Measurements from ENCODE around the gene GRB14.
A peak's percentile ranks its signal among the peaks of the same experiment; 100 is the strongest.
"Not testable (repeated sequence)": the region's sequence is repeated elsewhere in the genome, so short reads cannot be mapped to it uniquely, and the experiment has no call there.

The GRB14 gene

GRCh38 chr2:164495491-164496223 lies 125.6 kb downstream of the GRB14 start:
- peak; percentile 63 for DNase-seq (ENCODE audit: low spot score)

- no peak for DNase-seq (ENCODE audit: low spot score)
Measured at GRCh38 chr2:164485541-164485940, 135.7 kb downstream of the GRB14 start.

DNA sequence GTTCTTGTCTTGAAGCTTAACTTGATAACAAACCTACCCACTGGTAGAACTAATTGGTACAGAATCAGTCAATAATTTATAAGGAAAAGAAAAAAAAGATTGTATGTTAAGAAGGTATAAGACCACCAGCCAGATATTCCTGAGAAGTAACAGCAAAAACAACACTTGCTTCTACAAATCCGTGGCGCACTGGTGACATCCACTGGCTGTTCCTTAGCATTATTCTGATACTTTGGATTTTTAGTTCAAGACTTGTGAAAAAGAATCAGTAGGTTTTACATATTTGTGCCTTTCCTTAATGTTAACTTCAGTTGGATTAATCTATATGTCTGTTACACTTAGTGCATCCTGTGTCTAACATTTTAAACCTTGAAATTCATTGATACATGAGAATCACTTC lies 141.8 kb downstream of the GRB14 start:
- peak; percentile 48 for DNase-seq (ENCODE audit: low spot score)

GRCh38 chr2:164478205-164478604 lies 143.1 kb downstream of the GRB14 start:
- no peak for DNase-seq (ENCODE audit: low spot score)

- no peak for DNase-seq (ENCODE audit: low spot score)
Measured at GRCh38 chr2:164474873-164475272, 146.4 kb downstream of the GRB14 start.

DNA sequence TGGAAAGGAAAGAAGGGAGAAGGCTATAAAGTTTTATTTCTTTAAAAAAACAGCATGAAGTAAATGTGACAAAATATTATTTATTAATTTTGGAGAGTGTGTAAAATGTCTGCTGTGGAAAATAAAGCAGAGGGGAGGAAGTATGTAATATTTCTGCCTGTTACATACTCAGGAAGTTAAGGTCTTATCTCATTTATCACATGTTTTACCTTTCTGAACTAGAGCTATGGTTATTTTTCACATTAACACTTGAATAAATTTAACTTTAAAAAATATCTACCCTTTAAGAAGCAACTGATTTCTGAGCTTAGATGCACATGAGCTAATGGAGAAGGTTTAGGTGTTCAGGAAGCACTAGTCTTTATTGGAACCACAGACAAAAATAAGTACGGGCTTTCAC lies 148.3 kb downstream of the GRB14 start:
- no peak for DNase-seq (ENCODE audit: low spot score)

GRCh38 chr2:164465047-164465446 lies 156.2 kb downstream of the GRB14 start:
- DNase-seq (ENCODE audit: low spot score): not testable (repeated sequence)

- no peak for DNase-seq (ENCODE audit: low spot score)
Measured at GRCh38 chr2:164464376-164464775, 156.9 kb downstream of the GRB14 start.

- no peak for DNase-seq (ENCODE audit: low spot score)
Measured at GRCh38 chr2:164458792-164459191, 162.5 kb downstream of the GRB14 start.

- DNase-seq (ENCODE audit: low spot score): no peak
Measured at GRCh38 chr2:164457271-164457670, 164.0 kb downstream of the GRB14 start.

- no peak for DNase-seq (ENCODE audit: low spot score)
Measured at GRCh38 chr2:164456619-164457018, 164.7 kb downstream of the GRB14 start.

- no peak for DNase-seq (ENCODE audit: low spot score)
Measured at GRCh38 chr2:164453656-164454305, 167.5 kb downstream of the GRB14 start.

GRCh38 chr2:164450278-164450677 lies 171.0 kb downstream of the GRB14 start:
- no peak for DNase-seq (ENCODE audit: low spot score)

DNA sequence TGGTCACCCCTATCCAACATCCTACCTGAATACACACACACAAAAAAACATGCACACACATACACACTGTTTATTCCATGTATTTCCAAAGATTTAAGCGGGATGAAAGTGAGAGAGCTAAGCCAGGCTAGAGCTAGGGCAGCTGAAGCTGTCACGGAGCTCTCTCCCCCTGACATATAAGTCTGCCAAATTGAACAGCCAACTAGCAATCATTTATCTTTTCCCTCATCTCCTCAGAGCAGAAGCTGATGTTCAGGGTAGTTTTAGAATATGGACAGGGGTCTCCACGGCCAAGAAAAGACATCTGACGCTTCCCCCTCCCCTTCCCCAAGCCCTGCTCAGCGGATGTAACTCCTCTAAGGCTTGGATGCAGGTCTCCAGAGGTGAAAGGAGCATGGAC lies 171.6 kb downstream of the GRB14 start:
- no peak for DNase-seq (ENCODE audit: low spot score)

- no peak for DNase-seq (ENCODE audit: low spot score)
Measured at GRCh38 chr2:164447660-164448059, 173.6 kb downstream of the GRB14 start.
